A549 (cell line): ENCODE results near the gene ABCC4.

Experiments used
- CHD4 ChIP-seq: fragments of 200-600 bp; sonication (generic); IDR thresholded peaks from 2 replicates; pipeline ENCODE4 v1.6.1; 2016; ENCODE audit warnings: antibody characterized with exemption, mild to moderate bottlenecking, borderline replicate concordance
- JUNB ChIP-seq: fragments of >200 bp; sonication (Bioruptor Twin); formaldehyde crosslinking; IDR thresholded peaks from 2 replicates; pipeline ENCODE4 v1.6.1; 2016
- TF ChIP-seq, protein P1 (sequence below): fragments of >200 bp; sonication (Bioruptor Twin); formaldehyde crosslinking; IDR thresholded peaks from 3 replicates; pipeline ENCODE4 v1.5.1; 2016
- TF ChIP-seq, protein P2 (sequence below): fragments of 450-650 bp; IDR thresholded peaks from 2 replicates; pipeline ENCODE4 v1.6.1; 2014; ENCODE audit warnings: antibody characterized with exemption

DNA sequence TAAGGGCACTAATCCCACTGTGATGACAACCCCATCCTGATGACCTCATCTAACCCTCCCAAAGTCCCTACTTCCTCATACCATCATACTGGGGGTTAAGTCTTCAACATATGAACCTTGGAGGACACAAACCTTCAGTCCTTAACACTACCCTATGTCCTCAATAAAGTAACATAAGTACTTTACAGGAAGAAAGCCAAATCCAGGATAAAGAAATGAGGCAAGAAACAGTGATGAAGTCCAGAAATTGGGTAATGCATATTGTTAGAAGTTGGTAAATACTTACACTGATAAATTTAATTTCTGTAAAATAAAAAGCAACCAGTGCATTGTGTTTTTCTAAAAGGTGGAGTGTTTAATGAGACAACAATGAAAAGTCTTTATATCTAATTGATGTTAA lies 304.1 kb downstream of the ABCC4 start:
- no peak for TF ChIP-seq CHD4
- TF ChIP-seq, protein P1, sequence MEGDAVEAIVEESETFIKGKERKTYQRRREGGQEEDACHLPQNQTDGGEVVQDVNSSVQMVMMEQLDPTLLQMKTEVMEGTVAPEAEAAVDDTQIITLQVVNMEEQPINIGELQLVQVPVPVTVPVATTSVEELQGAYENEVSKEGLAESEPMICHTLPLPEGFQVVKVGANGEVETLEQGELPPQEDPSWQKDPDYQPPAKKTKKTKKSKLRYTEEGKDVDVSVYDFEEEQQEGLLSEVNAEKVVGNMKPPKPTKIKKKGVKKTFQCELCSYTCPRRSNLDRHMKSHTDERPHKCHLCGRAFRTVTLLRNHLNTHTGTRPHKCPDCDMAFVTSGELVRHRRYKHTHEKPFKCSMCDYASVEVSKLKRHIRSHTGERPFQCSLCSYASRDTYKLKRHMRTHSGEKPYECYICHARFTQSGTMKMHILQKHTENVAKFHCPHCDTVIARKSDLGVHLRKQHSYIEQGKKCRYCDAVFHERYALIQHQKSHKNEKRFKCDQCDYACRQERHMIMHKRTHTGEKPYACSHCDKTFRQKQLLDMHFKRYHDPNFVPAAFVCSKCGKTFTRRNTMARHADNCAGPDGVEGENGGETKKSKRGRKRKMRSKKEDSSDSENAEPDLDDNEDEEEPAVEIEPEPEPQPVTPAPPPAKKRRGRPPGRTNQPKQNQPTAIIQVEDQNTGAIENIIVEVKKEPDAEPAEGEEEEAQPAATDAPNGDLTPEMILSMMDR: no peak
- TF ChIP-seq, protein P2, sequence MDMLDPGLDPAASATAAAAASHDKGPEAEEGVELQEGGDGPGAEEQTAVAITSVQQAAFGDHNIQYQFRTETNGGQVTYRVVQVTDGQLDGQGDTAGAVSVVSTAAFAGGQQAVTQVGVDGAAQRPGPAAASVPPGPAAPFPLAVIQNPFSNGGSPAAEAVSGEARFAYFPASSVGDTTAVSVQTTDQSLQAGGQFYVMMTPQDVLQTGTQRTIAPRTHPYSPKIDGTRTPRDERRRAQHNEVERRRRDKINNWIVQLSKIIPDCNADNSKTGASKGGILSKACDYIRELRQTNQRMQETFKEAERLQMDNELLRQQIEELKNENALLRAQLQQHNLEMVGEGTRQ: no peak
- no peak for TF ChIP-seq JUNB
